Mesenteric fat pad (tissue), 1 donor: ENCODE data around the gene PTGIR. TPM values are rescaled to one million over a fixed set of nuclear protein-coding genes. Genes with fewer than 3 reads are reported as not detected.
A peak's percentile ranks its signal among the peaks of the same experiment; 100 is the strongest.

Experiments used
- DNase-seq: peaks from one replicate; pipeline ENCODE4 v3.0.0-alpha.2; 2020; ENCODE audit warnings: low spot score
- total RNA-seq: library from RNA; stranded (reverse); fragmentation: NEBNext Ultra II Directional; extraction: Animal tissue kit (Norgen Biotek cat#: 25700); gene quantifications from one replicate; pipeline ENCODE4 v1.2.1, GENCODE V29; 2021
- donor health status: DM: yes; HTN: yes; CAD: no.

Gene PTGIR
- total RNA-seq, 1 donor from 2014 or later: 7.2 TPM

- peak; percentile 82 for DNase-seq
Measured at GRCh38 chr19:46601318-46602224, 23.3 kb downstream of the PTGIR start, which contains the start of gene CALM3. Gene CALM3 (plus strand): TSS chr19:46601330. CDS start chr19:46601435, 105 bp downstream.

DNA sequence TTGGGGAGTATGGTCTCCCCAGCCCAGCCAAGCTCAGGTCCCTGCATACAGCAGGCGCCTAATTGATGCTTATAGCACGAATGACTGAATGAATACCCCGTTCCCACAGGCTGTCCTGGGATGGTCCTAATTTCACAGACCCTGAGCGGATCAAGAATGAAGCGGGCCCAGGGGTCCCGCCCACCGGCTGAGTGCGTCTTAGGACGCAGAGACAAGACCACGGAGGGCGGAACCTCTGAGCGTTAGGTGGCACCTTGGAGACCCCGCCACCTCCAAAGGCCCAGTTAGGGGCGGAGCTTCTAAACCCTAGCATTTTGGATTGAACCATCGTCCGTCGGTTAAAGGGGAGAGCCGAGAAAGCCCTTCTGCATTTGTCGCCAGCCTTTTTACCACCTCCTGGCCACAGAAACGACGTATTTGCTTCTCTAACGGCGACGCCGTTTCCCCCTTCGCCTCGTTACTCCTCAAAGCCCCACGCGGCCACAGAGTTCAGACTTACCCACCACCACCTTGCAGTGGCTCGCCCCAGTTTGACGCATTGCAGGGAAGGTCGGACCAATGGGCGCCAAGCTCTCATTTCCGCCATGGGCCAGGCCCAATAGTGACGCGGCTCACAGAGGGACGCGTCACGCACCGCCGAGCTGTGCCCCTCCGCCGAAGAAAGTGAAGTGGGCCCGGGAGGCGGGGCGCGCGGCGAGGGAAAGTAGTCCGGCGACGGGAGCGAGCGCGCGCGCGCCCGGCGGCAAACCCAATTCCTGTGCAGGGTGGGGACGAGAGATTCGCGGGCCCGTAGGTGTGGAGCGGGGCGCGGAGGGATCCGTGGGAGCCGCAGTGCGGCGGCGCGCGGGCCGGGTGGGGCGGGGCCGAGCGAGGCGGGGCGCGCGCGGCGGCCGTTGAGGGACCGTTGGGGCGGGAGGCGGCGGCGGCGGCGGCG, 24.2 kb downstream of the PTGIR start:
- DNase-seq: peak; percentile 98

- DNase-seq: no peak
Measured at GRCh38 chr19:46599716-46600373, 25.0 kb downstream of the PTGIR start.

DNA sequence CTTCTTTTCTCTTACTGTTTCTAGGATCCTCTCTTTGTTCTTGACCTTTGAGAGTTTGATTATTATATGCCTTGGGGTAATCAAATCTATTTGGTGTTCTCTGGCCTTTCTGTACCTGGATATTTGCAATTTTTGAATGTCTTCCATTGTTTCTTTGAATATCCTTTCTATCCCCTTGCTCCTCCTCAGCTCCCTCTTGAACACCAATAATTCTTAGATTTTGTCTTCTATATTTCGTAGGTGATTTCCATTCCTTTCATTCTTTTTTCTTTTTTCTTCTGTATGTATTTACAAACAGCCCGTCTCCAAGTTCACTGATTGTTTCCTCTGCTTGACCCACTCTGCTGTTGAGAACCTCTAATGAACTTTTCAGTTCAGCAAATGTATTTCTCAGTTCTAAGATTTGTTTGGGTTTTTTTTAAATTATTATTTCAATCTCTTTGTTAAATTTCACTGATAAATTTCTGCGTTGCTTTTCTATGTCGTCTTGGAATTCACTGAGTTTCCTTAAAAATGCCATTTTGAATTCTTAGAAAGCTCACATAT, 26.4 kb downstream of the PTGIR start:
- DNase-seq: no peak

DNA sequence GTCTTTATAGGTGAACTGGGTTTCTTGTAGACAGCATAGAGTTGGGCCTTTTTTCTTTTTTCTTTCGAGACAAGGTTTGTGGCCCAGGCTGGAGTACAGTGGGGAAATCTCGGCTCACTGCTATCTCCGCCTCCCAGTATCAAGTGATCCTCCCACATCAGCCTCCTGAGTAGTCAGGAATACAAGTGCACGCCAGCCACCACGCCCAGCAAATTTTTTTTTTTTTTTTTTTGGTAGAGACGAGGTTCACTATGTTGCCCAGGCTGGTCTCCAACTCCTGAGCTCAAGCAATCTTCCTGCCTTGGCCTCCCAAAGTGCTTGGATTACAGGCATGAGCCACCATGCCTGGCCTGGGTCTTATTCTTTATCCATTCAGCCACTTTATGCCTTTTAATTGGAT, 28.9 kb downstream of the PTGIR start:
- no peak for DNase-seq

GRCh38 chr19:46591870-46592269, 33.0 kb downstream of the PTGIR start:
- no peak for DNase-seq

DNA sequence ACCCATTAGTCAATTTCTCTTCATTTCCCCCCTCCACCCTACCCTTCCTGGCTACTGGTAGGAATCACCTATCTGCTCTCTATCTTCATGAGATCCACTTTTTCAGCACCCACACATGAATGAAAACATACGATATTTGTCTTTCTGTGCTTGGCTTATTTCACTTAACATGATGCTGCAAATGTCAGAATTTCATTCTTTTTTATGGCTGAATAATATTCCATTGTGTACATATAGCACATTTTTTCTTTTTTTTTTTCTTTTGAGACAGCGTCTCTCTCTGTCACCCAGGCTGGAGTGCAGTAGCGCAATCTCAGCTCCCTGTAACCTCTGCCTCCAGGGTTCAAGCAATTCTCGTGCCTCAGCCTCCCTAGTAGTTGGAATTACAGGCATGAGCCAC, 33.6 kb downstream of the PTGIR start:
- peak; percentile 28 for DNase-seq

GRCh38 chr19:46587861-46588260, 37.0 kb downstream of the PTGIR start:
- no peak for DNase-seq

GRCh38 chr19:46586294-46586693, 38.6 kb downstream of the PTGIR start:
- DNase-seq: no peak

DNA sequence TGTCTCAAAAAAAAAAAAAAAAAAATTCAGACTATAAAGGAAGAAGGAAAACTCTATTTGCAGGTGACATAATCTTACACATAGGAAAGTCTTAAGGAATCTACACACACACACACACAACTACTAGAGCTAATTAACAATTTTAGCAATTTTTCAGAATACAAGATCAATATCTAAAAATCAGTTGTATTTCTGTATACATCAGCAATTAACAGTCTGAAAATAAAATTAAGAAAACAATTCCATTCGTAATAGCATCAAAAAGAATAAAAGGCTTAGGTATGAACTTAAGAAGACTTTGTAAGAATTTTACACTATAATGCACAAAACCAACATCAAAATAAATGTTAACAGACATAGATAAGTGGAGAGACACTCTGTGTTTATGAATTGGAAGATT, 39.4 kb downstream of the PTGIR start:
- DNase-seq: no peak

- DNase-seq: no peak
Measured at GRCh38 chr19:46580247-46580646, 44.6 kb downstream of the PTGIR start.

DNA sequence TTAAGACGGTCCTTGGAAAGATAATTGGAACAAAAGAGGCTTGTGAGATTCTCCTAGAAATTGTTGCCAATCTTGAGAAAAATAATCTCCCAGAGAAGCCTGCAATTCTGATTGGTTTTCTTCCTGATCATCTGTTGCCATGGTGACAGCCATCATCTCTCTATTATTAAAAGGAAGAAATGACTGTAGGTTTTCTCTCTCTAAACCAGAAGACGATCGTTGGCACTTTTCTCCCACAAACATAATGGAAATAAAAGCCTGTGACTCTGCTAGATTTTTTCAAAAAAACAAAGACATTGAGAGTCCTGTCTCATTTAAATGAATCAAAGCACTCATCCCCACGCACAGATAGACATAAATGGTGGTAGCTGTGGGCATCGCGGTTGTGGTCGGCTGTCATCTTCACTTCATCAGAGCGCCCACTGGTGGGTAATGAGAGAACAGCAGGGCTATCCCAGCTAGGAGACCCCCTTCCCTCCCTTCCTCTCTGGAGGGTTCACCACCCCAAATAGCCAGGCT, 45.5 kb downstream of the PTGIR start:
- DNase-seq: no peak

DNA sequence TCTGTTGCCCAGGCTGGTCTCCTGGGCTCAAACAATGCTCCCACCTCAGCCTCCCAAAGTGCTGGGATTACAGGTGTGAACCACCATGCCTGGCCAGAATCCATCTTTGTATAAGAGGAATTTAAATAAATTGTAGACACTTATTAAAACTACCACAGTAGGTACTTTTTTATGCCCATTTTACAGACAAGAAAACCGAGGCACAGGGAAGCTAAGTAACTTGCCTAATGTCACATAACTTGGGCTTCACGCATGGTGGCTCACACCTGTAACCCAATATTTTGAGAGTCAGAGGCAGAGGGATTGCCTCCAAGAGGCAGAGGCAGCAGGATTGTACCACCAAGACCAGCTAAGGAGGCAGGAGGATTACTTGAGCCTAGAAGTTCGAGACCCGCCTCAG, 46.4 kb downstream of the PTGIR start:
- no peak for DNase-seq

GRCh38 chr19:46574533-46574932, 50.4 kb downstream of the PTGIR start:
- DNase-seq: no peak

DNA sequence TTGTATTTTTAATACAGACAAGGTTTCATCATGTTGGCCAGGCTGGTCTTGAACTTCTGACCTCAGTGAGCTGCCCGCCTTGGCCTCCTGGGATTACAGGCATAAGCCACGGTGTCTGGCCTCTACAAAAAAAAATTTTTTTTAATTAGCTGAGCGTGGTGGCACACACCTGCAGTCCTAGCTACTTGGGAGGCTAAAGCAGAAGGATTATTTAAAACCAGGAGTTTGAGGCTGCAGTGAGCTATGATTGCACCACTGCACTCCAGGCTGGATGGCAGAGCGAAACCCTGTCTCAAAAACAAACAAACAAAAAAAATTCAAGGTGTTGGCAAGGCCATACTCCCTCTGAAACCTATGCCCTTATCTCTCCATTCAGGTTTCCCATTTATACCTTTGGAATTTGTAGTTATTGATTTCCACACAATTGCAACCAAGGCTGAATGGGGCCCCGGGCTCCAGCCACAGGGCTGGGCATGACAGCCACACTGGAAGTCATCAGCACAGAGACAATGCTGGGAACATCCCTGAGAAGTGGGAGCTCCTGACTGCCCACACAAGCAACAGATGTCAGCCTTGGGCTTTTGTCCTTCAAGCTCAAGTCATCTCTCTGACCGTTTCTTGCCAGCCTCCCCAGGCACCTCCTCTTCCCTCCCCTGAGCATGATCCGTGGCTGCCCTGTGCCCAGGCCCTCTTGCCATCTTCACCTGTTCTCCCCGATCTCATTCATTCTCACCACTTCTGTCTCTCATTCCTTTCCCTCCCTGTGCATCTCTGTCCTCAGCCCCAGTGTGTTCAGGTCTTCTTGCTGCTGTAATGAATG, 51.0 kb downstream of the PTGIR start:
- DNase-seq: no peak

DNA sequence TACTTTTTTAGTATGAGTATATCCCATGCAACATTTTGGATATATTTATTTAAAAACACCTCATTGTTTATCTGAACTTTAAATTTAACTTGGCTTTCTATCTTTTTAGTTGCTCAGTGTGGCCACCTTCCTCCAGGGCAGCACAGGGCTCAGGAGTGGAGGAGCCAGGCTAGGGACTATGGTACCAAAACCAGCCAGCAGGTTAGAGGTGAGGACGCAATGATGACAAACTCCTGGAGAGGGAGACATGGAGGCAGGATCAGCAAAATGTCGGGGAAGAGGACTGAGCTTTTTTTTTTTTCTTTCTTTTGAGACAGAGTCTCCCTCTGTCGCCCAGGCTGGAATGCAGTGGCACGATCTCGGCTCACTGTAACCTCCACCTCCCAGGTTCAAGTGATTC, 53.4 kb downstream of the PTGIR start:
- DNase-seq: no peak
